ENCODE measurements around the gene C1orf167. TPM values are rescaled to one million over a fixed set of nuclear protein-coding genes. Genes with fewer than 3 reads are reported as not detected.

The C1orf167 gene
- polyA plus RNA-seq, 3 donors = 0.05 TPM; not detected in 2

DNA sequence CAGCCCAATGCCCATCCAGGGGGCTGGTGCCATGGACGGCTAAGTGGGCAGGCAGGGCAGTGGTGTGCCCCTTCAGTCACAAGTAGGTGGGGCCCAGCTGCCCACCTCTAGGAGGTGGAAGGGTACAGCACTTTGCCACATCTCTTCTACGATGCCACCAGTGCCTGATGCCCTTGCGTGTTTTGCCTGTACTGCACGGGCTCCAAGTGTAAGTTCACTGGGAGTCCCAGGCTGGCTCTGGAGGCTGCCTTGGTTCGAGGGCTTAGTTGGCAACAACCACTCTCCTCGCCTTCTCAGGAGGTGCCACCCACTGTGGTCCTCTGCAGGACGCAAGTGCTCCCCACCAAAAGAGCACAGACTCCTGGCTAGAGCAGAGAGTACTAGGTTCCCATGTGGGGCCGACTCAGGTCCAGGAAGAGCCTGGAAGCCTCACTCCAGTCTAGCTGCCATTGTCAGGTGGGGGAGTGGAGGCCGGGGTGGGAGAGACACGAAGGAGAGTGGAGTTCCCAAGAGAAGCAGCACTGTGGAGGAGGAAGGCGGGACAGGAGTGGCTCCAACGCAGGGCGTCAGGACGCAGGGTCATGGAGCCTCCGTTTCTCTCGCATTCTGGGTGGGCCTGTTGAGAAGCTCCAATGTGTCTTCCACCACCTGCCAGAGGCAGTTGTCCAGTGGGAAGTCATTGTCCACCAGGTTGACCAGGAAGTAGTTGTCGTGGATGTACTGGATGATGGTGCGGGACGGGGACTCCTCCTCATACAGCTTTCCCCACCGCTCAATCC, 28.3 kb downstream of the C1orf167 start:
- peak overlapping the region in 1 of 3 experiments; percentile 31 for H3K4me3 ChIP-seq (replicated peaks in 1 of 3; ENCODE audit: low read depth in 2 of 3, low read length in 3 of 3)
- no peaks in the 10 kb centered on the region for H4K20me1 ChIP-seq (ENCODE audit: insufficient read depth, low read length)
- peaks cover 34 to 46% of the 10 kb centered on the region in 2 donors for H3K4me1 ChIP-seq (ENCODE audit: control insufficient read depth in 1 of 2, insufficient read depth in 2 of 2, low read length in 2 of 2)
- peaks cover 39 to 57% of the 10 kb centered on the region in 2 donors for H3K36me3 ChIP-seq (replicated peaks in 1 of 2; ENCODE audit: control insufficient read depth in 1 of 2, insufficient read depth in 2 of 2, low read length in 2 of 2)
- H3K27ac ChIP-seq (ENCODE audit: low read depth in 1 of 2, low read length in 2 of 2) = peak overlapping the region; percentile 94 to 97
- no peaks in the 10 kb centered on the region for H3K79me2 ChIP-seq (ENCODE audit: insufficient read depth, low read length)
- H3K9me3 ChIP-seq (replicated peaks in 1 of 2; ENCODE audit: control insufficient read depth in 1 of 2, insufficient read depth in 1 of 2, low read length in 2 of 2) = no peaks in the 10 kb centered on the region
- peaks cover 0 to 8% (median 2%) of the 10 kb centered on the region in 3 donors for H3K27me3 Mint-ChIP-seq (ENCODE audit: low read depth in 3 of 3)
- H3K4me1 Mint-ChIP-seq = peaks cover 49% of the 10 kb centered on the region
- peak overlapping the region; percentile 95 to 100 (median 99) for H3K27ac Mint-ChIP-seq
- 94% methylated on average over 13 of the region's 20 CpGs for WGBS (ENCODE audit: insufficient coverage)
- H2AFZ ChIP-seq (ENCODE audit: insufficient read depth, low read depth, low read length, poor library complexity, severe bottlenecking) = no peak overlapping the region
- intact Hi-C loops (cut with micrococcal nuclease) = loop anchor here in 1 of 2 donors (2.0 to 10.0 kb wide), 2 partner anchors 19 to 55 kb away; partner anchors contain the start of gene AGTRAP
- peak overlapping the region; percentile 66 for H3K9ac ChIP-seq (ENCODE audit: insufficient read depth, low read length, poor library complexity, severe bottlenecking)
- H3K36me3 Mint-ChIP-seq = peaks cover 50 to 66% of the 10 kb centered on the region in 2 donors
- H3K27me3 ChIP-seq (ENCODE audit: control insufficient read depth in 2 of 2, insufficient read depth in 2 of 2, low read length in 2 of 2) = no peaks in the 10 kb centered on the region
- peak overlapping the region; percentile 26 for H3K4me2 ChIP-seq (replicated peaks; ENCODE audit: extremely low read depth, low read length, poor library complexity, severe bottlenecking)
- TF ChIP-seq, protein P1, sequence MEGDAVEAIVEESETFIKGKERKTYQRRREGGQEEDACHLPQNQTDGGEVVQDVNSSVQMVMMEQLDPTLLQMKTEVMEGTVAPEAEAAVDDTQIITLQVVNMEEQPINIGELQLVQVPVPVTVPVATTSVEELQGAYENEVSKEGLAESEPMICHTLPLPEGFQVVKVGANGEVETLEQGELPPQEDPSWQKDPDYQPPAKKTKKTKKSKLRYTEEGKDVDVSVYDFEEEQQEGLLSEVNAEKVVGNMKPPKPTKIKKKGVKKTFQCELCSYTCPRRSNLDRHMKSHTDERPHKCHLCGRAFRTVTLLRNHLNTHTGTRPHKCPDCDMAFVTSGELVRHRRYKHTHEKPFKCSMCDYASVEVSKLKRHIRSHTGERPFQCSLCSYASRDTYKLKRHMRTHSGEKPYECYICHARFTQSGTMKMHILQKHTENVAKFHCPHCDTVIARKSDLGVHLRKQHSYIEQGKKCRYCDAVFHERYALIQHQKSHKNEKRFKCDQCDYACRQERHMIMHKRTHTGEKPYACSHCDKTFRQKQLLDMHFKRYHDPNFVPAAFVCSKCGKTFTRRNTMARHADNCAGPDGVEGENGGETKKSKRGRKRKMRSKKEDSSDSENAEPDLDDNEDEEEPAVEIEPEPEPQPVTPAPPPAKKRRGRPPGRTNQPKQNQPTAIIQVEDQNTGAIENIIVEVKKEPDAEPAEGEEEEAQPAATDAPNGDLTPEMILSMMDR (IDR thresholded peaks at IDR 0.05) = no peak
- DNase-seq = no peak
- no peaks in the 10 kb centered on the region for H3K9me3 Mint-ChIP-seq
- peak overlapping the region; percentile 62 to 64 for H3K4me3 Mint-ChIP-seq

GRCh38 chr1:11790880-11791715, 29.1 kb downstream of the C1orf167 start:
- Histone ChIP-seq H3K36me3 (replicated peaks in 1 of 2; ENCODE audit: control insufficient read depth in 1 of 2, insufficient read depth in 2 of 2, low read length in 2 of 2) (peaks cover 47 to 65% of the 10 kb centered on the region in 2 donors), H3K79me2 (ENCODE audit: insufficient read depth, low read length) (no peaks in the 10 kb centered on the region), H3K9ac (ENCODE audit: insufficient read depth, low read length, poor library complexity, severe bottlenecking) (peak overlapping the region; percentile 66), H3K4me1 (ENCODE audit: control insufficient read depth in 1 of 2, insufficient read depth in 2 of 2, low read length in 2 of 2) (peaks cover 31 to 41% of the 10 kb centered on the region in 2 donors), H4K20me1 (ENCODE audit: insufficient read depth, low read length) (no peaks in the 10 kb centered on the region), H3K27ac (ENCODE audit: low read depth in 1 of 2, low read length in 2 of 2) (peak overlapping the region; percentile 94 to 97), H3K27me3 (ENCODE audit: control insufficient read depth in 2 of 2, insufficient read depth in 2 of 2, low read length in 2 of 2) (no peaks in the 10 kb centered on the region), H3K9me3 (replicated peaks in 1 of 2; ENCODE audit: control insufficient read depth in 1 of 2, insufficient read depth in 1 of 2, low read length in 2 of 2) (no peaks in the 10 kb centered on the region), H2AFZ (ENCODE audit: insufficient read depth, low read depth, low read length, poor library complexity, severe bottlenecking) (no peak overlapping the region), H3K4me2 (replicated peaks; ENCODE audit: extremely low read depth, low read length, poor library complexity, severe bottlenecking) (peak overlapping the region; percentile 26), H3K4me3 (replicated peaks in 1 of 3; ENCODE audit: low read depth in 2 of 3, low read length in 3 of 3) (peak overlapping the region in 1 of 3 experiments; percentile 31)
- Mint-ChIP-seq H3K4me3 (peak overlapping the region; percentile 62 to 64), H3K36me3 (peaks cover 58 to 74% of the 10 kb centered on the region in 2 donors), H3K9me3 (no peaks in the 10 kb centered on the region), H3K27ac (peak overlapping the region; percentile 95 to 100 (median 99)), H3K27me3 (ENCODE audit: low read depth in 3 of 3) (peaks cover 0 to 2% (median 2%) of the 10 kb centered on the region in 3 donors), H3K4me1 (peaks cover 41% of the 10 kb centered on the region)
- TF ChIP-seq, protein P1 (IDR thresholded peaks at IDR 0.05) = no peak
- intact Hi-C loops (cut with micrococcal nuclease) = loop anchor here in 1 of 2 donors (2.0 to 10.0 kb wide), 2 partner anchors 18 to 56 kb away; partner anchors contain the start of gene AGTRAP
- 72% methylated on average over 14 of the region's 19 CpGs for WGBS (ENCODE audit: insufficient coverage)
- peak; percentile 90 to 93 (median 92) for DNase-seq

All from CD14-positive monocyte (primary cell).